Stimulated activated naive CD8-positive, alpha-beta T cell treated with anti-CD3 and anti-CD28 coated beads, Interleukin-15, Interleukin-2, amounts not matched to agents 100 ng/mL and 50 ng/mL, for 24 hours (primary cell): ENCODE measurements around the gene HOATZ.

Source experiments
- H3K27ac Mint-ChIP-seq: one replicate; pipeline ENCODE4 v1.8.0; 2021; ENCODE audit warnings: mild to moderate bottlenecking, mixed read lengths
- H3K27me3 Mint-ChIP-seq: one replicate; pipeline ENCODE4 v1.8.0; 2021; ENCODE audit warnings: mixed read lengths
- H3K36me3 Mint-ChIP-seq: one replicate; pipeline ENCODE4 v1.8.0; 2021; ENCODE audit warnings: low read depth, mixed read lengths
- H3K4me1 Mint-ChIP-seq: one replicate; pipeline ENCODE4 v1.8.0; 2021; ENCODE audit warnings: low read depth, mixed read lengths
- H3K4me3 Mint-ChIP-seq: one replicate; pipeline ENCODE4 v1.8.0; 2021; ENCODE audit warnings: mild to moderate bottlenecking, mixed read lengths
- H3K9me3 Mint-ChIP-seq: one replicate; pipeline ENCODE4 v1.8.0; 2021; ENCODE audit warnings: mixed read lengths

Gene HOATZ

DNA sequence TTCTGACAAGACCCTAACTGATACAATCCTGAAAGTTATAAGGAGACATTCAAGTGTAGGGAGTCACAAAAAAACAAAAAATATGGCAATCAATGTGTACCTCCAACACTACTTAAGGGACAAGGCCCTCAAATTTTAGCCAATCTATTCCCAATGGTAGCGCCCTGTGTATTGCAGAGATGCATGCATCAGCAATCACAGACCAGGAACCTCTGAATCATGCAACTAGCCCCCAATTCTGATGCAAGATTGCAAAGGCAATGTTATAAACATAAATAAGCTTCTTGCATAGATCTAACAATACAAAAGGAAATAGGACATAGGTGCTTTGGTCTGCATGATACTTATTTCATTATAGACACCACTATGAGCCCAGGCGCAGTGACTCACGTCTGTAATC lies 58.0 kb downstream of the HOATZ start:
- Mint-ChIP-seq H3K27ac (no peak overlapping the region), H3K9me3 (no peaks in the 10 kb centered on the region), H3K27me3 (peaks cover 4% of the 10 kb centered on the region), H3K4me1 (peaks cover 5% of the 10 kb centered on the region), H3K4me3 (no peak overlapping the region), H3K36me3 (no peaks in the 10 kb centered on the region)

DNA sequence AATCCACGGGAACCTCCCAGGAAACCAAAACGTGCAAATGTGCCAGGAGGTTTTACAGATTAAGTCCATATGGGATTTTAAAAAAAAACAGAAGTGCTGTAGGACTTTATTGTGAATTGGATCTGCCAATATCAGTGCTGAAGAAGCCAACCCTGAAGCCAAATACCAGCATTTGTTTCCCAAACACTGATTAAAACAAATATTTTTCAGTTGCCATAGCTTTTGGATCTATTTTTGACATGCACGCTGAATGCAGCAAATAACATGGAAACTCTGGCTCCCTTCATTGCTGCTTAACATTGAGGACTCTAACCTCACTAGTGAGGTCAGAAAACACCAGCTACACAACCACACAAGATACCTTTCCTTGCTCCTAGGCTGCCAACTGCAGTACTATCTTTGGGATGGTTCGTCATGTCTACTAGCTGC lies 59.3 kb downstream of the HOATZ start:
- Mint-ChIP-seq H3K4me1 (peaks cover 5% of the 10 kb centered on the region), H3K27me3 (peaks cover 4% of the 10 kb centered on the region), H3K36me3 (no peaks in the 10 kb centered on the region), H3K27ac (no peak overlapping the region), H3K4me3 (no peak overlapping the region), H3K9me3 (no peaks in the 10 kb centered on the region)

- H3K36me3 Mint-ChIP-seq = no peaks in the 10 kb centered on the region
- H3K27me3 Mint-ChIP-seq = peaks cover 4% of the 10 kb centered on the region
- no peak overlapping the region for H3K4me3 Mint-ChIP-seq
- peaks cover 5% of the 10 kb centered on the region for H3K4me1 Mint-ChIP-seq
- H3K27ac Mint-ChIP-seq = no peak overlapping the region
- H3K9me3 Mint-ChIP-seq = no peaks in the 10 kb centered on the region
Measured at GRCh38 chr11:111574373-111575225, 60.0 kb downstream of the HOATZ start.

DNA sequence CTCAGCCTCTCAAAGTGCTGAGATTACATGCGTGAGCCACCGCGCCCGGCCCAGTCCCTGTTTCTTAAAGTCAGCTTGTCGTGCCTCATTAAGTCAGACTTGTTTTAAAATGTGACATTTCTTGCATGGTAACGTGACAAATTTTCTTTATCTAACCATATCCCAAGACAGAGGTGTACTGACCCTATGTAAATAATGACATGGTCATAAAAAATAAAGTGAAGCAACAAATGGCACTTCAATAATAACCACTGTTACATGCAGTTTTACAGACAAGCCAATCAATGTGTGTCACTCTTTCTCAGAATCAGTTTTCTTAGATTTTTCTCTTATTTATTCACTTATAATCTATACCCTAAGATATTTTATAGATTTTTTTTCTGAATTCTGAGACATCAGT lies 61.2 kb downstream of the HOATZ start:
- H3K27me3 Mint-ChIP-seq = peaks cover 4% of the 10 kb centered on the region
- no peak overlapping the region for H3K4me3 Mint-ChIP-seq
- peaks cover 5% of the 10 kb centered on the region for H3K4me1 Mint-ChIP-seq
- no peaks in the 10 kb centered on the region for H3K9me3 Mint-ChIP-seq
- H3K27ac Mint-ChIP-seq = no peak overlapping the region
- no peaks in the 10 kb centered on the region for H3K36me3 Mint-ChIP-seq

GRCh38 chr11:111577821-111578220 lies 63.2 kb downstream of the HOATZ start:
- H3K4me3 Mint-ChIP-seq = no peak overlapping the region
- no peak overlapping the region for H3K27ac Mint-ChIP-seq
- no peaks in the 10 kb centered on the region for H3K36me3 Mint-ChIP-seq
- H3K4me1 Mint-ChIP-seq = peaks cover 5% of the 10 kb centered on the region
- no peaks in the 10 kb centered on the region for H3K27me3 Mint-ChIP-seq
- H3K9me3 Mint-ChIP-seq = no peaks in the 10 kb centered on the region

GRCh38 chr11:111581341-111581740 lies 66.8 kb downstream of the HOATZ start:
- no peaks in the 10 kb centered on the region for H3K9me3 Mint-ChIP-seq
- no peaks in the 10 kb centered on the region for H3K36me3 Mint-ChIP-seq
- no peaks in the 10 kb centered on the region for H3K4me1 Mint-ChIP-seq
- no peak overlapping the region for H3K4me3 Mint-ChIP-seq
- no peak overlapping the region for H3K27ac Mint-ChIP-seq
- H3K27me3 Mint-ChIP-seq = no peaks in the 10 kb centered on the region

GRCh38 chr11:111582163-111582562 lies 67.6 kb downstream of the HOATZ start:
- no peaks in the 10 kb centered on the region for H3K9me3 Mint-ChIP-seq
- H3K4me3 Mint-ChIP-seq = no peak overlapping the region
- H3K27ac Mint-ChIP-seq = no peak overlapping the region
- H3K36me3 Mint-ChIP-seq = no peaks in the 10 kb centered on the region
- H3K27me3 Mint-ChIP-seq = no peaks in the 10 kb centered on the region
- H3K4me1 Mint-ChIP-seq = no peaks in the 10 kb centered on the region

- Mint-ChIP-seq H3K4me1 (no peaks in the 10 kb centered on the region), H3K27me3 (no peaks in the 10 kb centered on the region), H3K4me3 (no peak overlapping the region), H3K36me3 (no peaks in the 10 kb centered on the region), H3K27ac (no peak overlapping the region), H3K9me3 (no peaks in the 10 kb centered on the region)
Measured at GRCh38 chr11:111582881-111583280, 68.3 kb downstream of the HOATZ start.

DNA sequence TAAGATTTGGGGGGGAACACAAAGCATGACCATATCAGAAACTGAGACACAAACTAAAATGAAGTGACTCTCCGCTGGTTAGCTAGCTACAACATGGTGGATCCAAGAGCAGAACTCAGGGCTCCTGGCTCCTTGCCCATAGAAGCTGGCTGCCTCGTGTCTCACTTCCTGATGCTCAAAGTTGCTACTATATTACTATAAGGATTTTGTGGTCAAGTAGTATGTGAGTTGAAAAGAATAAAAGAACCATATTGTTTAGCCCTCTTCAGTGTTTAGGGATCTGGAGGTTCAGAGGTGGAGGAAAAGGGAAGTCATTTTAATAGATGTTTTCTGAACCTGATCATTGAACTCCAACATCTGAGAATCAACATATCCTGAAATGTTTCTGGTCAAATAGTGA lies 70.8 kb downstream of the HOATZ start:
- no peaks in the 10 kb centered on the region for H3K4me1 Mint-ChIP-seq
- H3K9me3 Mint-ChIP-seq = no peaks in the 10 kb centered on the region
- no peaks in the 10 kb centered on the region for H3K36me3 Mint-ChIP-seq
- no peak overlapping the region for H3K27ac Mint-ChIP-seq
- no peaks in the 10 kb centered on the region for H3K27me3 Mint-ChIP-seq
- H3K4me3 Mint-ChIP-seq = no peak overlapping the region

DNA sequence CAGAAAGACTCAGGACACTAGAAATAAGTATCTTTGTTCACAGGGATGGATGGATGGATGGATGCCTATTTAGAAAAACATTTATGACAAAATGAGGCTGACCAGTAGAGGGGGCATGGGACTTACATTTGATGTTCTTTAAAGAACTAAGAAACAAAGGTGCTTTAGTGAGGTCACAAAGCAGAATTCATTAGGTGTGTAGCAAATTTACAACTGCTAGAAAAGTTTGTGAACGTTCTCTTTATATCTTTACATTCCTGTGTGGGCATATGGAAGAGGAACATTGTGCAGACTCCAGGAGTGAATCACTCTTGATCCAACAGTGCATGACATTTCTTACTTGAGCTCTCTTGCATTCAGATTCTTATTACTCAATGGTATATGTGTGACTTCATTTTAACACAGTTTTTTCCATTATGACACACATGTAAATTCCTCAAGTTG lies 71.8 kb downstream of the HOATZ start:
- Mint-ChIP-seq H3K4me1 (no peaks in the 10 kb centered on the region), H3K27ac (no peak overlapping the region), H3K36me3 (no peaks in the 10 kb centered on the region), H3K27me3 (no peaks in the 10 kb centered on the region), H3K9me3 (no peaks in the 10 kb centered on the region), H3K4me3 (no peak overlapping the region)
